Measurements from ENCODE around the gene SP1. TPM values are rescaled to one million over a fixed set of nuclear protein-coding genes. Genes with fewer than 3 reads are reported as not detected.

The SP1 gene
- total and polyA plus RNA-seq, 2 of the 4 experiments (the other 2 are of a cell fraction): 19.7 to 53.6 TPM

GRCh38 chr12:53410951-53411350, 31.0 kb downstream of the SP1 start:
- H4K5ac ChIP-seq (ENCODE audit: low read depth, low read length): no peak overlapping the region

More at GRCh38 chr12:53410951-53411350, 31.0 kb downstream of the SP1 start:
- Histone ChIP-seq H3K79me1 (ENCODE audit: low read depth in 1 of 2, low read length in 2 of 2) (peaks cover 14 to 22% of the 10 kb centered on the region in 2 experiments), H4K20me1 (ENCODE audit: insufficient read depth, low read length) (no peaks in the 10 kb centered on the region), H3K9ac (ENCODE audit: low read depth, low read length) (no peak overlapping the region), H2BK20ac (ENCODE audit: low read depth, low read length) (no peak overlapping the region), H3K9me1 (ENCODE audit: insufficient read depth, low read length) (peaks cover 9% of the 10 kb centered on the region; the same call in 1 of the 2 replicates), H3K4me1 (ENCODE audit: control insufficient read depth, insufficient read depth, low read length) (peaks cover 8% of the 10 kb centered on the region; the same call in 1 of the 2 replicates), H2AK5ac (ENCODE audit: low read depth, low read length) (no peak overlapping the region), H3K4me3 (ENCODE audit: insufficient read depth, low read depth, low read length) (no peak overlapping the region), H3K23ac (ENCODE audit: low read depth, low read length) (no peak overlapping the region), H3K18ac (ENCODE audit: low read depth, low read length) (no peak overlapping the region), H3K36me3 (ENCODE audit: control insufficient read depth, insufficient read depth, low read length) (peaks cover 45% of the 10 kb centered on the region), H2BK120ac (ENCODE audit: low read depth, low read length) (no peak overlapping the region), H4K8ac (ENCODE audit: low read depth in 2 of 2, low read length in 2 of 2) (no peak overlapping the region), H2AFZ (replicated peaks; ENCODE audit: low read length, poor library complexity) (no peak overlapping the region), H3K4ac (ENCODE audit: low read depth, low read length) (no peak overlapping the region), H3K56ac (ENCODE audit: extremely low read depth, insufficient read depth, low read length) (no peak overlapping the region), H3K27me3 (ENCODE audit: control insufficient read depth, insufficient read depth, low read length) (no peaks in the 10 kb centered on the region), H2BK15ac (ENCODE audit: low read depth, low read length) (no peak overlapping the region), H3K4me2 (ENCODE audit: low read depth, low read length) (no peak overlapping the region), H2AK9ac (replicated peaks; ENCODE audit: low read depth, low read length, poor library complexity) (no peak overlapping the region), H3K9me3 (ENCODE audit: control insufficient read depth, insufficient read depth, low read length) (no peaks in the 10 kb centered on the region), H4K91ac (ENCODE audit: insufficient read depth, low read depth, low read length) (no peak overlapping the region), H2BK5ac (ENCODE audit: low read depth, low read length, poor library complexity, severe bottlenecking) (no peak overlapping the region), H3K27ac (ENCODE audit: insufficient read depth, low read length) (no peak overlapping the region), H3K14ac (replicated peaks; ENCODE audit: low read depth, low read length) (no peak overlapping the region)
- ATAC-seq (ENCODE audit: low read depth) (no peak), DNase-seq (no peak)
- dilution Hi-C loops (cut with HindIII; ENCODE audit: low sequenced_read_pairs, unreplicated experiment): no loop called here
- CTCF ChIA-PET: interaction anchor here (0.8 to 1.0 kb wide), 4 partner anchors 10 to 59 kb away, joined by 3 to 4 read pairs (median 3); no protein-coding TSS in a partner anchor
- no TSS peak for BruUV-seq (replicated peaks)
- TF ChIP-seq FOS (IDR thresholded peaks at IDR 0.05; ENCODE audit: low read depth, low read length): no peak
- TF ChIP-seq CHD1 (IDR thresholded peaks at IDR 0.05; ENCODE audit: low read depth, low read length): no peak
- TF ChIP-seq MXI1 (IDR thresholded peaks at IDR 0.05; ENCODE audit: borderline replicate concordance, low read depth, low read length): no peak
- no peak for TF ChIP-seq RAD21 (IDR thresholded peaks at IDR 0.05; ENCODE audit: low read length)
- no peak for TF ChIP-seq RFX5 (IDR thresholded peaks at IDR 0.05; ENCODE audit: low read depth, low read length)
- TF ChIP-seq MAFK (IDR thresholded peaks at IDR 0.05; ENCODE audit: low read depth, low read length): no peak
- TF ChIP-seq CTCF (conservative IDR thresholded peaks at IDR 0.05; ENCODE audit: low read depth, low read length): no peak
- no peak for TF ChIP-seq MAZ (IDR thresholded peaks at IDR 0.05; ENCODE audit: borderline replicate concordance, low read depth, low read length)
- TF ChIP-seq NFE2L2 (IDR thresholded peaks at IDR 0.05; ENCODE audit: low read depth, low read length): no peak
- no peak for TF ChIP-seq USF2 (IDR thresholded peaks at IDR 0.05; ENCODE audit: low read depth, low read length)
- TF ChIP-seq ELK1 (IDR thresholded peaks at IDR 0.05; ENCODE audit: borderline replicate concordance, low read depth, low read length): no peak
- WGBS, 2 experiments (ENCODE audit: extremely low coverage in 2 of 2, insufficient read length in 1 of 2): 88% methylated on average over 2 of the region's 5 CpGs; no CpG with 5 or more reads in 1 of the 2 experiments
- intact Hi-C loops (cut with micrococcal nuclease): no loop called here
- in situ Hi-C loops (cut with MboI; ENCODE audit: low sequenced_read_pairs): no loop called here
- POLR2A ChIA-PET (ENCODE audit: unreplicated experiment): interaction anchor here (0.6 kb wide), 1 partner anchor 14 kb away, joined by 3 read pairs; no protein-coding TSS in a partner anchor

Data from IMR-90 (cell line).